Measurements from ENCODE around the gene DPP10.
"Not testable (repeated sequence)": the region's sequence is repeated elsewhere in the genome, so short reads cannot be mapped to it uniquely, and the experiment has no call there.

Gene DPP10

GRCh38 chr2:114517580-114517979 is 75.1 kb downstream of the DPP10 start:
- DNase-seq: no peak

GRCh38 chr2:114518738-114519137 is 76.3 kb downstream of the DPP10 start:
- no peak for DNase-seq

DNA sequence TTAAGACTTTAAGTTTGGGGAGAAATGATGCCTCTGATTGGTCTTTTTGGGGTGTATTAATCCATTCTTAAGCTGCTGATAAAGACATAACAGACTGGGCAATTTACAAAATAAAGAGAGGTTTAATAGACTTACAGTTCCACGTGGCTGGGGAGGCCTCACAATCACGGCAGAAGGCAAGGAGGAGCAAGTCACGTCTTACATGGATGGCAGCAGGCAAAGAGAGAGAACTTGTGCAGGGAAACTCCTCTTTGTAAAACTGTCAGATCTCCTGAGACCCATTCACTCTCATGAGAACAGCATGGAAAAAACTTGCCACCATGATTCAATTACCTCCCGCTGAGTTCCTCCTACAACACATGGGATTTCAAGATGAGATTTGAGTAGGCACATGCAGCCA is 80.2 kb downstream of the DPP10 start:
- DNase-seq: not testable (repeated sequence)

DNA sequence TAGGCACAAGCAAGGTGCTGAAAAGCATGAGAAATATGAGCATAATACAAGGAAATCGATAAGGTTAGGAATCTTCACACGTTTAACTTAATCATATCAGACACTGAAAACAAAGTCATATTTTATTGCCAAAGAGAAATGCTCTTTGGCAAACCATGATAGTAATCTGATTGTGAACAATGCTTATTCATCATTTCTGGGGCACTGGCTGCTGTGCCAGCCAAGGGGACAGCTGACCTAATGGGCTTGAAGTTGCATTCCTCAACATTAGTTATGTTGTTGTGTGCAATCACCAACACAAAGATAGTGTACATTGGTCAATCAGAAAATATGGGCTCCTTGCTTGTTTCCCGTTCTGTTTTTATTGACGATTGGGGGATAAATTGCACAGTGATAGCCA is 83.5 kb downstream of the DPP10 start:
- DNase-seq: no peak

DNA sequence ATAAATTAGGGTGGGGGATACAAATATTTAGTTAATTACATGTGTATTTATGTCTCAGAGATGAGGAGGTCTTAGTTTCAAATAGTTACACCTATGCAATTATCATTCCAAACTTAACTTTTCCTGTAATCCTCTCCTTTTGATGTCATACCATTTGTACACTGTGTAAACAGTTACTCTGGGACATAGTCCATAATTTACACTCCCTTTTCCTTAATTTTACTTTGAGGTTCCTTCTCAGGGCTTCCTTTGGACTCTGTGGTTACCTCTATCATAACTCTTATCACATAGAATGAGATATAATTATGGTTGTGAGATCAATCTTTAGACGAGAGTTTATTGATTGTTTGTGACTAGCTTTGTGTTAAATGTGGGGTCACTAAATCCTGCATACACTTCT is 84.4 kb downstream of the DPP10 start:
- DNase-seq: no peak

GRCh38 chr2:114527330-114527983 is 85.0 kb downstream of the DPP10 start:
- DNase-seq: no peak

DNA sequence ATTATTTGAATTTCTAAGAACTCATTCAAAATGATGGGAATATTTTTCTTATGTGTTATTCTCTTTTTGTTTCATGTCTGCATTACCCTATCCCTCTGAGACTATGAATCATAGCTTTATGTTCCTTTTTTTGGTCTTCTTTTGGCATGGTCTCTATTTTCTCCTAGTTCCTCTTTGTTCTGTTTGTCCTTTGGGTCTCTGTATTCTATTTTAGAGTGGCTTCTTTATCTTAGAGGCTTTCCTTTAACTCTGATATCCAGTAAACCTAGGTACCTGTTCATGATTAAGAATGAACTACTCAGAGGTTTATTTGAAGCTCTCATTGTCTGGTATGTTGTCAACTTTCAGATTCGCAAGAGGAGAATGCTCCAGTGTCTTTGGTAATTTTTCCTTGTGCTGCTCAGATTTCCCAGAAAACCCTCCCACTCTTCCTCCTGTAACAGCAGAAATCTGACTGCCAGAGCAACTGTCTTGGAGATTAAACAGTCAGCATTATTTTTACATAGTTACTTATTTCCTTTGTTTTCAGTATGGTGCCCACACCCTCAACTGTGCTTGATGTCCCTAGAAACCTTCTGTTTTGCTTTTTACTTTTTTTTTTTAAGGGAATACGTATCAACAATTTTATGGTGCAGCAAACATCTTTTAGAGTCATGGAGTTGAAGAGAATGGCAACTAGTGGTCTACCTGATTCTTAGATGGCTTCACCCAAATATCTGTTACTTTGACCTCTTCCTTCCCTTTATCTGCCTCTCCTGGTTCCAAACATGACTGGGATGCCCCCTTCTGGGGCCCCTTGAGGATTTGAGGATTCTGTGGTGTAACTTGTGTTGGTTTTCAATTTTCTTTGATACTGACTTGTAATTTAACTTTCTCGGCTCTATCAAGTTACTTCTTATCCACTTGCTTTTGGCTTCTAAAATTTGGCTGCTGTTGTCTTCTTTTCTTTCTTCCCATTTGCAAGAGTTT is 92.0 kb downstream of the DPP10 start:
- no peak for DNase-seq

GRCh38 chr2:114537777-114538176 is 95.3 kb downstream of the DPP10 start:
- DNase-seq: no peak

- no peak for DNase-seq
Observed at GRCh38 chr2:114542695-114543094, 100.3 kb downstream of the DPP10 start.

DNA sequence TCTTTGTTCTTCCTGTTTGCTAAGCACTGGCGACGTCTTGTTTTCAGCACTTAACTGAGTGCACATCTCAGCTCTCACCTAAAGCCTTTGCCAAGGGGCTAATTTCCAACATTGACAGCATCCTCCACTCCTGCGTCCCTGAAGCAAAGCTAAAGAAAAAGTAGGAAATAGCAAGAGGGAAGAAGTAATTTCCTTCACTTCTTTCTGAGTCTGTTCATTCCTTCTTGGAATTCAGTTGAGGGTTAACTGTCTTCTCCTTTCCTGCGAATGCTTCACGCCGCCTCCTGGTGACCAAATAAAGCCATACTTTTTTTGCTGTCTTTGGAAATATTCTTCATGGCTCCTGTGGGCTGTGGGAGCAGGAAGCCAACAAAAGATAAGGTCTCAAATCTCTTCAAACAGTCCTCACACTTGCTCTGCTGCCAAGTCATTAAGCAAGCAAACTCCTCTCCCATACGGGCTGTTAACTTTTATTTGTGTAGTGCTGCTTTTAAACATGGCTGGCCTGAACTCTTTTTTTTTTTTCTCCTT is 100.9 kb downstream of the DPP10 start:
- DNase-seq: no peak

GRCh38 chr2:114545052-114545451 is 102.6 kb downstream of the DPP10 start:
- DNase-seq: no peak

GRCh38 chr2:114546531-114546930 is 104.1 kb downstream of the DPP10 start:
- DNase-seq: no peak

DNA sequence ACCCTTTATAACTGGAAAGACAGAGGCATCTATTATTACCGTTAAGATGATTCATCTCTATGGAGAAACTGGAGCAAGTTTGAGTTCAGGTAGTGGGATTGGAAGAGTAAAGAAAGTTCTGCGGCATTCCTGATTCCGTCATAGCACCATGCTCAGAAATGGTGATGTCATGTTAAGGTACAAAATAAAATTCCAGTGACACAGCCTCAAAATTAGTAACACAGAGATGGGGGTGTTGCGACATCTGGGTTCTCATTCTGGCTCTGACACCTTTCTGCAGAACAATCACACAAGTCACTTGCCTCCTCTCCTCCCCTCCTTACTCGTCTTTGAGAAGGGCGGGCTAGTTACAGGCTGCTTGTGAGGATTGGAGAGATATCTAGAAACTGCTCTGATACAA is 105.7 kb downstream of the DPP10 start:
- DNase-seq: no peak

DNA sequence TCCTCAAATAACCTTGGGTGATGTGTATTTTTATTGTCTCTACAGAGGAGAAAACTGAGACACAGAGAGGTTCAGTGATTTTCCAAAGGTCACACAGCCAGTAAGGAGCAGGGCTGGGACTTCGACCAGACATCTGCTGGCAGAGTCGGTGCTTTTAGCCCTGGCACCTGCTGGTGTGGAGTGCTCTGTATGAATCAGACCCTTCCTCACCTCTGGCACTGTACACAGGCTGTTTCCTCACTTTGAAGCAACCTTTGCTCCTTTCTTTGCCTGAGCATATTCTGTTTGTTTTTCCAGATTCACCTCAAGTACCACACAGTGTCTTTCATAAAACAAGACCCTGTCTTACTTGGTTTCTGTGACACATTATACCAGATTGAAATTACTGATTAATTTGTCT is 107.9 kb downstream of the DPP10 start:
- DNase-seq: no peak

- DNase-seq: no peak
Observed at GRCh38 chr2:114550895-114551793, 108.7 kb downstream of the DPP10 start.

- DNase-seq: no peak
Observed at GRCh38 chr2:114553027-114553426, 110.6 kb downstream of the DPP10 start.

GRCh38 chr2:114569166-114569565 is 126.7 kb downstream of the DPP10 start:
- no peak for DNase-seq

- no peak for DNase-seq
Observed at GRCh38 chr2:114577657-114578056, 135.2 kb downstream of the DPP10 start.

DNA sequence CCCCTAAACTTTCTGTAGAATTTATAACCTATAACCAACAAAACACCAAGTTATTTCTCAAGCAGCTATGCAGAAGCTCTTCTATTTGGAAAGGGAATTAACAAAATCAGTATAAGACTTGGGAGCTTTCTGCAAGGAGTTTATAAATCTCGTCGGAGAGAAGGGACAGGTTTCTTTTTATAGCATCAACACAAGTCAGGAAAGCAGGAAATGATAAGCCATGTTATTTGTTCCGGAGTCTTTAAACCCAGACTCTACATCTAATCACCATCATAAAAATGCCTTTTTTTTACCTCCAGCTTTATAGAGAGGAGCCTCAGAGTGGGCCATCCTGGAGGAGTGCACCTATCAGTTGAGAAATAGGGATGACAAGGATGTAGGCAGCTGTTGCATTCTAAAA is 137.1 kb downstream of the DPP10 start:
- no peak for DNase-seq

DNA sequence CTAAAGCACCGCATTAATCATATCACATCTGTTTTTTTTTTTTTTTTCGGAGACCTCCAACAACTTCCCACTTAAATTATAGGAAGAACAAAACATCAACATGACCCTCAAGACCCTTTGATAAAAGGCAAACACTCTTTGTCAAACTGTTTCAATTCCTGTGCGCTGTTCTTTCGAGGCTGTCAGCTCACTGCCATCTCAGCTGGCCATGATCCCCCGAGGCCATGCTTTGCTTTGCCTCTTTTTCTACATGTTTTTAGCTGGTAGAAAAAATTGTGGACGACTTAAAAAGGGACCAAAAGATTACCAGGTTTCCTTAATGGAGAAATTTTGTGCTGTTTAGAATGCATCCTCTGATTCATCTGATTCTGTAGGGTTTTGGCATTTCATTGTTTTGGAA is 138.2 kb downstream of the DPP10 start:
- no peak for DNase-seq

GRCh38 chr2:114598329-114598728 is 155.9 kb downstream of the DPP10 start:
- DNase-seq: no peak

GRCh38 chr2:114609203-114609602 is 166.8 kb downstream of the DPP10 start:
- no peak for DNase-seq

DNA sequence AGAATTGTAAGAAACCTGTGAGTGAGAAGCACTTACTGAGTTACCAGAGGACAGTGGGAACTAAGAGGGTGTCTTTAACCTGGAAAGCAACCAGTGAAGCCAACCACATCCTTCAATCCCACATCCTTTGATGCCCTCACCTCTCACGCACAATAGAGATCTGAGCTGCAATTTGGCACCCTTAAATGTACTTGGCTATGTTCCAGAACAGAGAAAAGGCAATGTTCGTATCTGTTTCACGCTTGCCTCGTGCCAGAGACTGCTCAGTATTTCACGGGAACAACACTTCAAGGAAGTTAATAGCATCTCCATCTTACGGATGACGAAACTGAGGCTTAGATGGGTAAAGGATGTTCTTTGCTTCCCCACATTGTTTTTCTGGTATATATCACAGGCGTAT is 167.4 kb downstream of the DPP10 start:
- DNase-seq: no peak
